Pons (tissue), 1 donor: ENCODE data around the gene SLC35C1.
"Not testable (repeated sequence)": the region's sequence is repeated elsewhere in the genome, so short reads cannot be mapped to it uniquely, and the experiment has no call there.

Experiments used
- DNase-seq: peaks from one replicate; pipeline ENCODE4 v3.0.0-alpha.2; 2016; ENCODE audit warnings: low spot score

SLC35C1 gene

DNA sequence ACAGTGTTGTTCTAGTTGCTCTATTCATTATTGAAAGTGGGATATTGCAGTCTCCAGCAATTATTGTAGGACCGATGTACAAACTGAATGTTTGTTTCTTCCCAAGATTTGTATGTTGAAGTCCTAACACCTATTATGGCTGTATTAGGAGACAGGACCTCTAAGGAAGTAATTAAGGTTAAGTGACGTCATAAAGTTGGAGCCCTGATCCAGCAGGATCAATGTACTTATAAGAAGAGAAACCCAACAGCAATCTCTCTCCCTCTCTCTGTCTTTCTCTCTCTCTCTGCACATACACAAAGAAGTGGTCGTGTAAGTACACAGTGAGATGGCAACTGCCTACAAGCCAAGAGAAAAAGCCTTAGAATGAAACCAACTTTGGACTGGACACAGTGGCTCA is 16.1 kb upstream of the SLC35C1 start:
- DNase-seq: no peak

DNA sequence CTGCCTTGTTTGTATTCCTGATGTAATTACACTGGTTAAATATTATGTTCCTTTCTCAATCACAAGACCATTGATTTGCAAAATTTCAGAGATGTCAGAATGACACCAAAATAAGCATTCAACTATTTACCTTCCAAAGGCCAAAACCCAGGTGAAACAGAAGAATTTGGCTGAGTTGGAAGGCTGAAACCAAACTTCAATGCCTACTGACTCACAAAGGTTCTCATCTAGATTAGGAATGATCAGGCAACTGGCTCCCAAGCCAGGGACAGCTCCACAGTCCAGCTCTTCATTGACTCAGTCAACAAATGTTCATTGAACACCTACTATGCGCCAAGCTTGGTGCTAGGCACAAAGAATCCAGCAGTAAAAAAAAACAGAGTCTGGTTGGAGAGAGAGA is 13.4 kb upstream of the SLC35C1 start:
- DNase-seq: no peak

DNA sequence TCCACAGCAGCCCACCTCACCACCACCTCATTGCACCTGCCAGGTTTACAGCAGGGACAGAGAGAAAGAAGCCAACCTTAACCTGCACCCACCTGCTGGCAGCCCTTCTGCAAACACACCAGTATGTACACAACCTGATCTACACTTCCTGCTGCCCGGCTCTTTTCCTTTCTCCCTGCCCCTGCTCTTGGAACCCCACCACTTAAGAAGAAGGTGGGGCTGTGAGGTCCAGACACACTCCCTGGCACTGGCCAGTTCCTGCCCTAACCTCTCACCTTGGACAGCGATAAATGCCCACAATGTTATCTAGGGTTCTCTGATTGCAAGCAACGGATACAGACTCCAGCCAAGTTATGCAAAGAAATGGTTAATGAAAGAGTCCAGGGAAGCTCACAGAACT is 10.8 kb upstream of the SLC35C1 start:
- DNase-seq: no peak

DNA sequence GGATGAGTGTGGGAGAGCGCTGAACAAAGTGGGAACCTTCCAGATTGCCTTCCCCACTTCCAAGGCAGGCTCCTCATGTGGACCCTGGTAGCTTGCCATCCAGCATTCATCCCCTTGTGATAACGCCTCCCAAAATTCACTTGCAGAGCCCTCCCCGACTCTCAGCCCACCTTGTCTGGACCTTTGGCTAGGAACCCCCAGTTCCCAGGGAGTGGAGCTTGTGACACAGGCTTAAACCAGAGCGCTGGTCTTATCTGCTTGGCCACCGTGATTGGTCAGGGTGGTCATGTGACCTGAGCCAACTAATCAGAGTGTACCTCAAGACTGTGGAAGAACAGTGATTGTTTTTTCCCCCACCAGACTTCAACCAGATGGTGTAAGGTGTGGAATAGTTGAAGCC is 9.6 kb upstream of the SLC35C1 start:
- no peak for DNase-seq

DNA sequence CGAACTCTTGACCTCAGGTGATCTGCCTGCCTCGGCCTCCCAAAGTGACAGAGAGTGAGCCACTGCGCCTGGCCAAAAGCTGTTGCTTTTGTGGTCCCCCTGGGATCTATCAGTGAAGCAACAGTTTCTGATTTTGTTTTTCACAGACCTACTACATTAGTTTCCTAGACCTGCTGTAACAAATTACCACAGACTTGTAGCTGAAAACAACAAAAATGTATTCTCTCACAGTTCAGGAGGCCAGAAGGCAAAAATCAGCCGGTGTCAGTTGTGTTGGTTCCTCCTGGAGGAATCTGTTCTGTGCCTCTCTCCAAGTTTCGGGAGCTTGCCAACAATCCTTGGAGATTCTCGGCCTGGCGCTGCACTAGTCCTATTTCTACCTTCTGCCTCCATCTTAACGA is 8.5 kb upstream of the SLC35C1 start:
- no peak for DNase-seq

DNA sequence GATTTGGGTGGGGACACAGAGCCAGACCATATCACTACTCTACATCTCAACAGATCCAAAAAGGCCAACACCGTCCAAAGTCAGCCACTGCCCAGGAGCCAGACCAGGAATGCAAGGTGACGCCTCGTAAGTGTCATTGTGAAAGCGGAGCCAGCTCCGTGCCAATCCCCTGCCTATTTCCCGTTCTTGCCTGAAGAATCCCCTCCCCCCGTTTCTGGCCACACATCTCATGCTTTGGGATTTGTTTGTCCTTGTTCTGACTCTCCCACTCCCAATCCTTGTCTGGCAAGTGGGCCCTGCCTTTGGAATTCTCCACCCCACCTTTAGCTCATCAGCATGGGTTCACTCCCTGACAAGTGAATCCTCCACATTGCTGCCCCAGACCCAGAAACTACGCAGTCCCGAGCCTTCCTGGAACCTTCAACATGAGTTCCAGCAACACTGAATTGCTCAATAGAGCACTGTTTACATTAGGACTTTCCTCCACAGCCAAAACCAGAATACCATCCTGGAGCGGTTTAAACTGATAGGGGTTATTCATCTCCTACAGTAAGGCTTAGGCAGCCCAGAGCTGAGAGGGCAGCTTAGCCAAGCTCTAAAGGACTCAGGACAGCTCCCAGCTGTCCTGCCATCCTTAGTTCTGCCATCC is 6.0 kb upstream of the SLC35C1 start:
- no peak for DNase-seq

DNA sequence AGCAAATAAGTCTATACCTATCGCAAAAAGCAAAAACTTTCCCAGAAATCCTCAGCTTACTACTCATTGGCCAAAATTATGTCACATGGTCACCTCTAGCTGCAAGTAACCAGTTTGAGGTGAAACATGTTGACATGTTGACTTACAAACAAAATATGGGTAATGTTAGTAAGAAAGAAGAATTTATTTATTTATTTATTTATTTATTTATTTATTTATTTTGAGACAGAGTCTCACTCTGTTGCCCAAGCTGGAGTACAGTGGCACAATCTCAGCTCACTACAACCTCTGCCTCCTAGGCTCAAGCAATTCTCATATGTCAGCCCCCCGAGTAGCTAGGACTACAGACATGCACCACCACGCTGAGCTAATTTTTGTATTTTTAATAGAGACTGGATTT is 5.4 kb upstream of the SLC35C1 start:
- DNase-seq: no peak

DNA sequence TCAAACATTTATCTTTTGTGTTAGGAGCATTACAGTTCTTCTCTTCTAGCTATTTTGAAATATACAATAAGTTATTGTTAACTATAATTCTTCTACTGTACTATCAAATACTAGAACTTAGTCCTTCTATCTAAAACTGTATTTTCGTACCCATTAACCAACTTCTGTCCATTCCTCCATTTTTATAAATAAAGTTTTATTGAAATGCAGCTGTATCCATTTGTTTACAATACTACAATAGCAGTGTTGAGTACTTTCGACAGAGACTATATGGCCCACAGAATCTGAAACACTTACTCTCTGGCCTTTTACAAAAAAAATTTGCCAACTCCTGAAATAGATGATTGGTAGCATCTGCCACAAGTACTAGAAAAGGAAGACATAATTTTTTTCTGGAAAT is 4.7 kb upstream of the SLC35C1 start:
- DNase-seq: no peak

DNA sequence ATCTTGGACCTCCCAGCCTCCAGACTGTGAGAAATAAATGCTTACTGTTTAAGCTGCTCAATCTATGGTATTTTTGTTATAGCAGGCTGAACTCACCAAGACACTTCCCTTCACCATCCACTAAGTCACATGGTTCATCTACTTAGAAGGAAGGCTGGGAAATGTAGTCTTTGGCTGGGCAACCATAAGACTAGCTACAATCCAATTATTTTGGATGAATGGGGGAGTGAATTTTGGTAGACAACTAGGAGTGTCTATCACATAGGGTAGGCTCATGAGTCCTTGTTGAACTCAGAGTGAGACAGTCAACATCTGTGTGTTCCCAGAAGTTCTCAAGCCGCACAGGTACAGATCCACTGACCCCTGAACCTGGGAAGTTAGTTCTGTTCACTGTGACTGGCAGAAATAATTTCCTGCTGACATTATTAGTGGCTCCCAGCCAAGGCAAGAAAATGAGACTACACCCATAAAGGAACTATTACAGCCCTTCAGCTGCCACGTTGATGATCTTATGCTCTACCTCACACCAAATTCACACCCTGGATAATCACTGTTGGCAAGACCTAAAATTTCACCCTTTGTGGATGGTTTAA is 3.1 kb upstream of the SLC35C1 start:
- DNase-seq: no peak

DNA sequence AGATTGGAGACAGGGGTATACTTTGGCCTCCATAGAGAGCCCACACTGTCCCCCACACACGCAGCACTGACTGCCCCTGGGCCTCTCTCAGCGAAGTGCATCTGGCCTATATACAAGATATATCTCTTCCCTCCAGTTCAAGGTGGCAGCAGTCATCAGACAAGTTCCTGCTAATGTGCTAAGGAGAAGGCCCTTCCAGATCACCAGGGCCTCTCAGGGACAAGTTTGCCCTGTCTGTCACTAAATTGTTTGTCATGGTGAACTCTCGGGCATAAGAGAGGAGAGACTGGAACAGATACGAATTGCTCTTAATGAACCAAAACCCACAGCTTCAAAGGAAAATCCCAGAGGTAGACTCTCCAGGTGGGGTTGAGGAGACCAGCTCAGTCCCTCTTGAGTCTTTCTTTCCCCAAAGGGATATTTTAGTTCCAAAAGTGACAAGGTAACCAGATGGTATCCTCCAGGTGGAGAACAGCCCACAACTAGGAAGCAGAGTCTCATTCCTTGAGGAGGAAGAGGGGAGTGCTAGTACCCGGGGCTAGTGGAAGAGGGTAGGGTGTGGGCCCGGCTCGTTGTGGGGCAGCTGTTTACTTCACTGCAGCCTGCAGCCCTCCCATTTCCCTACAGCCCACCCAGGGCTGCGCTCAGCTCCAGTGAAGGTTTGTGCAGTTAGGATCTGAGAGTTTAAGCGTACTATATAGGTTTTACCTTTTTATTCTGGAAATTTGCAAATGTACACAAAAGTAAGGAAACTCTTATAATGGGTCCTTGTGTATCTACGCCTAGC is 2.2 kb upstream of the SLC35C1 start:
- DNase-seq: no peak

DNA sequence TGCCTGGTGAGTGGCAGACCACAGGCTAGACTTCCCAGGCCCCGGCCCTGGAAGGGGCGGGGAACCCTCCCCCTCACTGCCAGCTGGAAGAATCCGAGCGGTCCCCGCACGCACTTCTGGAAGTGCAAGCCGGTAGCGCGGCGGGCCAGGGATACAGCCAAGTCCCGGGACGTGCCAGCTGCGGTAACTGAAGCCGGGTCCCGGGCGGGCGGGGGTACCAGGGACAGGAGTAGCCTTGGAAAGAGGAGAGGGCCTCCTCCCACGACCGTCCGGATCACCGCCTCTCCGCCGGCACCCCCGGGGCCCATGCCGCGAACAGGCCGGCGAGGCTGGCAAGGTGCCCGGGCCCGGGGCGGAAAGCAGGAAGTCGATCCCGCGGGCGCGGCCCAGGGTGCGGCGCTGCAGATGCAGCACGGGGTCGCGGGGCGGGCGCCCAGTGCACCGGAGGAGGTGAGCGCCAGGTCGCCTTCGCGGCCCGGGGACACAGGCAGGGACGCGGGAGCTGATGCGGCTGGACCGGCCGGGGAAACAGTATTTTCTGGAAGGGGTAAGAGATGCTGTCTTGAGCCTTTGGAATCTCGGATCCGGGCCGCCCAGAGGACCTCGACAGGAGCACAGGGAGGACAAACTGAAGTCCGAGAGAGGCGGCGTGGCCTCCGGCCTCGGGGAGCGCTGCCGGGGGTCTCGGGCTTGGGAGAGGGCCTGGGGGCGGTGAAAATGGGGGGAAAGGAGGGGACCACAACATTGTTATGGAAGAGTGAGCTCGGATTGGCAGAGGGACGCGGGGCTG is 783 bp upstream of the SLC35C1 start:
- DNase-seq: peak; percentile 32

DNA sequence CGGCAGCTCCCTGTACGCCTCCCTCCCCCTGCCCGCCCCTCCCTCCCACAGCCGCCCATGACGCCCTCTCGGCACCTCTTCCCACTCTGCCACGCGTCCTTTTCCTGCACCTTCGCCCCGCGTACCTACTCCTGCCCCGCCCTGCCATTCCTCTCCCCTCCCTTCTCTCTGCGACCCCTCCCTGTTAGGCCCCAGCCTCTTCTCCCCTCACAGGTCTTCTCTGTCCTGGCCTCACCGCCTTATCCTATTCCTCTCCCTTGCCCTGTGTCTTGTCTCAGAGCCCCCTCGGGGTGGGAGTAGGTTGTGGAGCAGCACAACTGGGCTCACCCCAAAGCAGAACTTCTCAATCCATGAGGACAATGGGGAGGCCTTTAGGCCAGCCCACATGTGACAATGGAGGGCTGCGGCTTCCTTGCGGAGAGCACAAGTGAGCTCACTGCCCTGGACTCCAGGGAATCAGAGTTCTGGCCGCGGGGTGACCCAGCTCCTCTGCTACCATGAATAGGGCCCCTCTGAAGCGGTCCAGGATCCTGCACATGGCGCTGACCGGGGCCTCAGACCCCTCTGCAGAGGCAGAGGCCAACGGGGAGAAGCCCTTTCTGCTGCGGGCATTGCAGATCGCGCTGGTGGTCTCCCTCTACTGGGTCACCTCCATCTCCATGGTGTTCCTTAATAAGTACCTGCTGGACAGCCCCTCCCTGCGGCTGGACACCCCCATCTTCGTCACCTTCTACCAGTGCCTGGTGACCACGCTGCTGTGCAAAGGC is 539 bp downstream of the SLC35C1 start:
- DNase-seq: peak; percentile 30

DNA sequence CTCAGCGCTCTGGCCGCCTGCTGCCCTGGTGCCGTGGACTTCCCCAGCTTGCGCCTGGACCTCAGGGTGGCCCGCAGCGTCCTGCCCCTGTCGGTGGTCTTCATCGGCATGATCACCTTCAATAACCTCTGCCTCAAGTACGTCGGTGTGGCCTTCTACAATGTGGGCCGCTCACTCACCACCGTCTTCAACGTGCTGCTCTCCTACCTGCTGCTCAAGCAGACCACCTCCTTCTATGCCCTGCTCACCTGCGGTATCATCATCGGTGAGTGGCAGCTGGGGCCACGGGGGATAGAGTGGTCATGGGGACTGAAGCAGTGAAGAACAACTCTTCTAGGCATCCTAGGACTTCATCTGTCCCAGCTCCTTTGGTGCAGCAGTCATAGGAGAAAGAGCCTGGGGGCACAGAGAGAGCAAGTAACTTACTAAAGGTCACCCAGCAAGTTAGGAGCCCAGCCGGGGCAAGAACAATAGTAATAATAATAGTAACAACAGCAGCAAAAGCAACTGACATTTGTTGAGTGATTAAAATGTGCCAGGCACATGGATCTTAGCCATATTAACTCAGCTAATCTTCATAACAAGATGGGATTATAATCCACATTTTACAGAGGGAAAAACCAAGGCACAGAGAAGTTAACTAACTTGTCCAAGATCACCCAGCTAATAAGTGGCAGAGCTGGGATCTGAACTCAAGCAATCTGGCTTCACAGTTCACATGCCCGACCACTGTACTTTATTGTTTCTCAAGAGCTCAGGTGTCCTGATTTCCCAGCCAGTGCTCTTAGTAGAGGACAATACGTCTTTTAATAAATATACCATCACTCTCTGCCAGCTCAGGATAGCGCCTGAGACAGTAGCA is 1.4 kb downstream of the SLC35C1 start:
- DNase-seq: no peak

DNA sequence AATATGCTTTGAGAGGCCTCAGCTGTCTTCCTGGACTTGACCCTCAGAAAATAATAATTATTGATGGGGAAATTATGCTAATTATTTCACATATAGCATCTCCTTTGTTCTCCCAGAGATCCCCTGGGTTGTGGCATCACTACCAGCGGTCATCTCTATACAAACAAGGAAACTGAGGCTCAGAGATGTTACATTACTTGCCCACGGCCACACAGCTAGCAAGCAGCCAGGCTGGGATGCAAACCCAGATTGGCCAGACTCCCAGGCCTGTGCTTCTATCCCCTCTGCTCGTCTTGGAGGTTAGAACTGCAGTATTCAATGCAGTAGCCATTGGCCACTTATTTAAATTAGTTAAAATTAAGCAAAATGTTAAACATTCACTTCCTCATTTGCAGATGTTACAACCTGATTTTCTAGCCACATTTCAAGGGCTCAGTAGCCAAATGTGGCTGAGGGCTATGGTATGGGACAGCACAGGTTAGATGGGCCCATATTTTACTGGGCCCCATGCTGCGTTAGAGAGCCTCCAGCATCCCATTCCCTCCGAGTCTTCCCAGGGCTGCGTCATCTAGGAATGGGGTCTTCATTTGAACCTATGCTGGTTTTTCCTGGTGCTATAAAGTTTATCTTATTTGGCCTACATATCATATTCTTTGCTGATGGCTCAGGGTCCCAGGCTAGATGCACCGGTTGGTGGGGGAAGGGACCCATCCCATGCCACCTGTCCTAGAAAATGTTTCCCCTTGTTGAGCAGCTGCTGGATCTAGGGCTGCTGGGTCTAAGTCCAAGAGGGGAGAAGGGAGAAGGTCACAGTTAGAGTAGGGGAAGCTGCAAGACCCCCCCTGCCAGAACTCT is 2.2 kb downstream of the SLC35C1 start:
- DNase-seq: no peak

DNA sequence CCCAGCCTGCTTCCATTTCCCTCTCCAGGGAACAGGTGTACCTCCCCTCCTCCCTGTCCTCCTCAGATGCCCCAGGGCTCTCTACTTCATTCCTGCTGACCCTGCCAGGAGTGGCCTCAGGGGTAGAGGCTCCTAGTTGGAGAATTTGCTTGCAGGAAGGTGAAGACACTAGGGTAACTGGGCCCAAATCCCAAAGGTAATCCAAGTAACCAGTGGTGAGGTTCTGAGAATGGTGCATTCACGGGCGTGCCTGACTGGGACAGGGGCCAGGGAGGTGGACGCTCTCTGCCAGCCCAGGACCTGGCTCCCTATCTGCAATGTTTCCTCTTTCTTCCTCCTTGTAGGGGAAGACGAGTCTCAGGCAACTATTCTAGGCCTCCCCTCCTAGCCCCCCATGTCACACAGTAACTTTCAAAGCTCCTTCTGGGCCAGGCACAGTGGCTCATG is 2.9 kb downstream of the SLC35C1 start:
- no peak for DNase-seq

DNA sequence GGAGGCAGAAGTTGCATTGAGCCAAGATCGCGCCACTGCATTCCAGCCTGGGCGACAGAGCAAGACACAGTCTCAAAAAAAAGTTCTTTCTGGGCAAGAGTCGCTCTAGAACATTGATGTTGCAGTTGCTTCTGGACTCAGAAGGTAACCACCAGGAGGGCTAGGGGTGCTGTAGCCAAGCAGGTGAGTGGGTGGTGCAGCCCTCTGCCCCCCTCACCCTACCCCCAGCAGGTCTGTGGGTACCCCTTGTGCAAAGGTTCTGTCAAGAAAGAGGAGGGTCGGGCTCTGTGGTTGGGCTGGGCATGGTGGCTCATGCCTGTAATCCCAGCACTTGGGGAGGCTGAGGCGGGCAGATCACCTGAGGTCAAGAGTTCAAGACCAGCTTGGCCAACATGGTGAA is 3.5 kb downstream of the SLC35C1 start:
- DNase-seq: not testable (repeated sequence)

DNA sequence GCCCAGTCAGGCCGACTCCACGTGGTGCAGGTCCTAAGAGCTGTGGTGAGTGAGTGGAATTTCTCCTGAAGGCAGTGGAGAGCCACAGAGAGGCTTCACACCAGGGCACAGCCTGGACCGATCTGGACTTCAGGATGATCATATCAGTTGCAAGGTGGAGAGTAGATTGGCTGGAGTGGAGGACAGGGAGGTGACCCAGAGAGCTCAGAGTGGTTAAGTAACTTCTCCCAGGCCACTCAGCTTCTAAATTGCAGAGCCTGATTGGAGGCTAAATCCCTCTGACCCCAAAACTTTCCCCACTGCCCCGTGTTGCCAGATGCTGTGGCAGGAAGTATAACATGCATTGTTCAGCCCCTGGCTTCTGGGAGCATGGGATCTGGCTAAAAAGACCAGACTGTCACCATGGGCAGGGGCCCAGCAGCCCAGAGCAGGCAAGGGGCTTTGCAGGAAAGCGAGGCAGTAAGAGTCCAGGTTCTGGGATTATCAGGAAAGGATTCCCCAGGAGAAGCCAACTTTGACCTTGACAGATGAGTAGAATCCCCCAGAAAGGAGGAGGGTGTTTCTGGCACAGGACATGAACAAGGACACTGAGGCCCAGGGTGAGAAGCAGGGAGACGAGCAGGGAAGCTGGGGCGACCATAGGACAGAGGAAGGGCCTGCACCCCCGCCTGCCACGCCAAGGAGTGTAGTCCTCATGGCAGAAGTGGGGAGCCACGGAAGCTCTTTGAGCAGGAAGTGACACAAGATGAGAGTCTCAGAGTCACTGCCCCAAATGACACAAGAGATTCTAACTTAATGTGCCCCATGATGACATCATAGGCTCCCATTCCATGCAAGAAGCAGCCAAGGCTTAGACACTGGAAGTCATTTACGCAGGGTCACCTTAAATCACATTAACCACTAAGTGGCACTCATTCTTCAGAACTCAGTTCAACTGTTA is 4.8 kb downstream of the SLC35C1 start:
- no peak for DNase-seq

DNA sequence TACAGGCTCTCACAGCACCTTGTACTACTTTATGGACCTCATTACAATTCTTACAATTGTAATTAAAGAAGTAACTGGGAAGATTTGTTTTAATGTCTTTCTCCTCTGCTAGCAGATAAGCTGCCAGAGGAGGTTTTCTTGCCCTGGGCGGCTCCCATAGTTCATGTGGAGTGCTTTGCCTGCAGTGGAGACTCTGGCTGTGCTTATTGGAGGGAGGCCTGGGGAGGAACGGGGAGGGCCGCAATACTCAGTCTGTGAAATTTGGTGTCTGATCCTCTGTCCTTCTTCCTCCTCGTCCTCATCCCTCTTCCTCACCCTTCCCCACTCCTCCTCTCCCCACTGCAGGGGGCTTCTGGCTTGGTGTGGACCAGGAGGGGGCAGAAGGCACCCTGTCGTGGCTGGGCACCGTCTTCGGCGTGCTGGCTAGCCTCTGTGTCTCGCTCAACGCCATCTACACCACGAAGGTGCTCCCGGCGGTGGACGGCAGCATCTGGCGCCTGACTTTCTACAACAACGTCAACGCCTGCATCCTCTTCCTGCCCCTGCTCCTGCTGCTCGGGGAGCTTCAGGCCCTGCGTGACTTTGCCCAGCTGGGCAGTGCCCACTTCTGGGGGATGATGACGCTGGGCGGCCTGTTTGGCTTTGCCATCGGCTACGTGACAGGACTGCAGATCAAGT is 5.6 kb downstream of the SLC35C1 start:
- DNase-seq: no peak
